Sigmoid colon (tissue), 7 donors: ENCODE data around the gene FAM168B. TPM values are rescaled to one million over a fixed set of nuclear protein-coding genes. Genes with fewer than 3 reads are reported as not detected.
"Not testable (repeated sequence)": the region's sequence is repeated elsewhere in the genome, so short reads cannot be mapped to it uniquely, and the experiment has no call there.

ENCODE experiments used
- DNase-seq: peaks from one replicate; pipeline ENCODE4 v3.0.0-alpha.2; 2019
- H3K27ac ChIP-seq, 4 donors: fragments of 200-600 bp; sonication (generic); one replicate each; pipeline ENCODE4 v1.5.1; 2016 to 2019; ENCODE audit warnings: mild to moderate bottlenecking in 1 of 4
- H3K27me3 ChIP-seq, 3 donors: fragments of 200-600 bp; sonication (generic); one replicate each; pipeline ENCODE4 v1.5.1; 2019; ENCODE audit warnings: mild to moderate bottlenecking in 1 of 3
- H3K36me3 ChIP-seq, 4 donors: fragments of 200-600 bp; sonication (generic); one replicate each; pipeline ENCODE4 v1.5.1; 2016 to 2019
- H3K4me1 ChIP-seq, 4 donors: fragments of 200-600 bp; sonication (generic); one replicate each; pipeline ENCODE4 v1.5.1; 2017 to 2019
- H3K4me3 ChIP-seq, 4 donors: fragments of 200-600 bp; sonication (generic); one replicate each; pipeline ENCODE4 v1.5.1; 2017 to 2019; ENCODE audit warnings: mild to moderate bottlenecking in 2 of 4, moderate library complexity in 1 of 4
- H3K9me3 ChIP-seq, 4 donors: fragments of 200-600 bp in 3 of 4; sonication (generic) in 3 of 4; one replicate each; pipeline versions ENCODE4 v1.5.1 to v1.6.1; 2013 to 2019
- CTCF ChIP-seq, 4 experiments: fragments of 450-650 bp in 3 of 4; fragments of 200-600 bp in 1 of 4; IDR thresholded peaks; one replicate each; pipeline ENCODE4 v1.5.1; 2016 to 2019; ENCODE audit warnings: antibody characterized with exemption in 4 of 4, mild to moderate bottlenecking in 3 of 4, moderate library complexity in 2 of 4
- EP300 ChIP-seq, 4 donors: sonication (generic); formaldehyde crosslinking; IDR thresholded peaks; one replicate each; pipeline ENCODE4 v1.6.1; 2017; ENCODE audit warnings: antibody characterized with exemption in 4 of 4
- POLR2A ChIP-seq, 2 donors: fragments of 450-650 bp; IDR thresholded peaks; one replicate each; pipeline ENCODE4 v1.6.1; 2016; ENCODE audit warnings: antibody characterized with exemption in 2 of 2, mild to moderate bottlenecking in 2 of 2, moderate library complexity in 2 of 2
- POLR2AphosphoS5 ChIP-seq, 4 donors: sonication (generic); formaldehyde crosslinking; IDR thresholded peaks; one replicate each; pipeline ENCODE4 v1.6.1; 2017; ENCODE audit warnings: antibody characterized with exemption in 4 of 4
- WGBS, 2 donors: extraction: QIAGEN DNeasy Blood & Tissue Kit; methylation state at CpG; one replicate each; pipeline ENCODE4 v1.1.7; 2013; 5-methylcytosine and 5-hydroxymethylcytosine counted together
- intact Hi-C: fragments of 100-400 bp; cut with DNase I; formaldehyde crosslinking; loops from one replicate; pipeline ENCODE4 v1.15.1; 2023
- polyA plus RNA-seq, 3 donors: library from polyadenylated mRNA; stranded (reverse); fragments of 200-250 nt; gene quantifications; one replicate each; pipeline ENCODE4 v1.2.3, GENCODE V29; 2013
- total RNA-seq, 4 donors: library from RNA; depleted of rRNA; stranded (reverse); fragments of >200 nt; gene quantifications; one replicate each; pipeline ENCODE4 v1.1.0, GENCODE V29; 2016
- donor health status: healthy with polysubstance abuse.
- donor health status: Bipolar disorder and iron deficiency.
- donor health status: healthy.

The FAM168B gene
- total and polyA plus RNA-seq, 7 donors, result 29.1 to 153 (median 125) TPM

GRCh38 chr2:131077182-131077846 lies 15.9 kb downstream of the FAM168B start:
- Histone ChIP-seq H3K27ac (no peak overlapping the region), H3K27me3 (no peaks in the 10 kb centered on the region), H3K4me3 (no peak overlapping the region), H3K9me3 (no peaks in the 10 kb centered on the region), H3K36me3 (peaks cover 9 to 75% (median 32%) of the 10 kb centered on the region in 4 donors), H3K4me1 (peaks cover 0 to 23% (median 13%) of the 10 kb centered on the region in 4 donors)
- intact Hi-C loops, result no loop called here
- no peak for TF ChIP-seq POLR2AphosphoS5 (IDR thresholded peaks at IDR 0.05)
- no peak for TF ChIP-seq CTCF (IDR thresholded peaks at IDR 0.05)
- no peak for TF ChIP-seq EP300 (IDR thresholded peaks at IDR 0.05)
- TF ChIP-seq POLR2A (IDR thresholded peaks at IDR 0.05), result no peak
- no peak for DNase-seq
- WGBS, 2 donors, result 86 to 91% methylated on average over 11 of the region's 11 CpGs

- H3K4me3 ChIP-seq, result no peak overlapping the region
- no peaks in the 10 kb centered on the region for H3K9me3 ChIP-seq
- DNase-seq, result no peak
- peaks cover 0 to 23% (median 13%) of the 10 kb centered on the region in 4 donors for H3K4me1 ChIP-seq
- 77 to 91% methylated on average over 5 of the region's 5 CpGs for WGBS, 2 donors
- intact Hi-C loops, result no loop called here
- TF ChIP-seq EP300 (IDR thresholded peaks at IDR 0.05) (no peak), POLR2A (IDR thresholded peaks at IDR 0.05) (no peak), POLR2AphosphoS5 (IDR thresholded peaks at IDR 0.05) (no peak), CTCF (IDR thresholded peaks at IDR 0.05) (no peak)
- no peaks in the 10 kb centered on the region for H3K27me3 ChIP-seq
- H3K27ac ChIP-seq, result no peak overlapping the region
- peaks cover 4 to 74% (median 31%) of the 10 kb centered on the region in 4 donors for H3K36me3 ChIP-seq
Measured at GRCh38 chr2:131076707-131077106, 16.6 kb downstream of the FAM168B start.

- not testable (repeated sequence) for H3K4me3 ChIP-seq
- 96 to 97% methylated on average over 15 of the region's 15 CpGs for WGBS, 2 donors
Measured at GRCh38 chr2:131075578-131075977, 17.7 kb downstream of the FAM168B start.

GRCh38 chr2:131068172-131068571 lies 25.1 kb downstream of the FAM168B start:
- H3K36me3 ChIP-seq, result peaks cover 5 to 60% (median 12%) of the 10 kb centered on the region in 4 donors
- H3K9me3 ChIP-seq, DNase-seq, H3K27ac ChIP-seq, H3K27me3 ChIP-seq, H3K4me3 ChIP-seq, intact Hi-C loops: not testable (repeated sequence)
- WGBS, 2 donors, result 89 to 94% methylated on average over 6 of the region's 6 CpGs
- H3K4me1 ChIP-seq, result peaks cover 0 to 20% (median 13%) of the 10 kb centered on the region in 4 donors

More at GRCh38 chr2:131075578-131075977, 17.7 kb downstream of the FAM168B start:
- H3K36me3 ChIP-seq, result peaks cover 5 to 74% (median 30%) of the 10 kb centered on the region in 4 donors
- H3K27ac ChIP-seq, H3K9me3 ChIP-seq, DNase-seq, intact Hi-C loops, H3K27me3 ChIP-seq: not testable (repeated sequence)
- H3K4me1 ChIP-seq, result peaks cover 0 to 23% (median 13%) of the 10 kb centered on the region in 4 donors

GRCh38 chr2:131067465-131068125 lies 25.7 kb downstream of the FAM168B start:
- WGBS, 2 donors, result 11 to 54% methylated on average over 2 of the region's 2 CpGs
- no peak overlapping the region for H3K4me3 ChIP-seq
- TF ChIP-seq POLR2AphosphoS5 (IDR thresholded peaks at IDR 0.05) (no peak), CTCF (IDR thresholded peaks at IDR 0.05) (no peak), POLR2A (IDR thresholded peaks at IDR 0.05) (no peak), EP300 (IDR thresholded peaks at IDR 0.05) (no peak)
- no peaks in the 10 kb centered on the region for H3K9me3 ChIP-seq
- peaks cover 0 to 21% (median 13%) of the 10 kb centered on the region in 4 donors for H3K4me1 ChIP-seq
- no peaks in the 10 kb centered on the region for H3K27me3 ChIP-seq
- intact Hi-C loops, result no loop called here
- no peak for DNase-seq
- peaks cover 5 to 55% (median 12%) of the 10 kb centered on the region in 4 donors for H3K36me3 ChIP-seq
- no peak overlapping the region for H3K27ac ChIP-seq
